Measurements from ENCODE around the gene ULBP3.
"Not testable (repeated sequence)": the region's sequence is repeated elsewhere in the genome, so short reads cannot be mapped to it uniquely, and the experiment has no call there.

Gene ULBP3

DNA sequence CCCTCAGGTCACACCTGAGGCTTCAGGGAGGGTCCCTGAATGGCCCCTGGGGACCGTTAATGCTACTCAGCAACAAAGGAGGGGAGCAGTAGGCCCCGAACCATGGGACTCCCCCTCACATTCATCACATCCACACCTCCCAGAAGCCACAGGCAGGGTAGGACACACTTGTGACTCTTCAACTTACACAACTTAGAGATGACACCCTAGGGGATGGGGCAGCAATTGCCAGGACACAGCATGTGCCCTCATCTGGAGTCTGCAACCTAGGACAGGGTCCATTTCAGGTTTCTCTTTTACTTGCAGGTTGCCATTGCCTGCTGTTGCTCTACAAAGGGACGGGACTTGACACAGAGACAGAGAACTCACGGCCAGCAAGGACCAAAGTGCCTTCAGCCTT lies 770 bp downstream of the ULBP3 start:
- no peak overlapping the region for H3K27ac ChIP-seq

DNA sequence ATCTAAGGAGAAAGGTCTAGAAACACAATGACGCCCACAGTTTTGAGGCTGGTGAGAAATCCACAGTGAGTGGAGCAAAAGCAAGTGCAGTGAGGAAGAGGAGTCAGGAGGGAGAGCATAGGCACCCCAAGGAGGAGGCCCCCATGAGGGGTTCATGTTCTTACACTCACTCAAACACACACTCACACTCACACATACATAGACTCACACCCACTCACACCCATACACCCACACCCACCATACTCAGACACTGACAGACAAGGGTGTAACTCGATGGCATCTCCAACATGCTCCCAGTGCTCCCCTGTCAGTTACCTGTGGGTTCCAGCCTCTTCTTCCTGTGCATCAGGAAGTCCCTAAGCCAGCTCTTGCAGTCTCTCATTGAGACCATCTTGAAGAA lies 3.8 kb downstream of the ULBP3 start:
- peaks cover 63% of the 10 kb centered on the region for H3K27me3 ChIP-seq
- TF ChIP-seq, protein P1, sequence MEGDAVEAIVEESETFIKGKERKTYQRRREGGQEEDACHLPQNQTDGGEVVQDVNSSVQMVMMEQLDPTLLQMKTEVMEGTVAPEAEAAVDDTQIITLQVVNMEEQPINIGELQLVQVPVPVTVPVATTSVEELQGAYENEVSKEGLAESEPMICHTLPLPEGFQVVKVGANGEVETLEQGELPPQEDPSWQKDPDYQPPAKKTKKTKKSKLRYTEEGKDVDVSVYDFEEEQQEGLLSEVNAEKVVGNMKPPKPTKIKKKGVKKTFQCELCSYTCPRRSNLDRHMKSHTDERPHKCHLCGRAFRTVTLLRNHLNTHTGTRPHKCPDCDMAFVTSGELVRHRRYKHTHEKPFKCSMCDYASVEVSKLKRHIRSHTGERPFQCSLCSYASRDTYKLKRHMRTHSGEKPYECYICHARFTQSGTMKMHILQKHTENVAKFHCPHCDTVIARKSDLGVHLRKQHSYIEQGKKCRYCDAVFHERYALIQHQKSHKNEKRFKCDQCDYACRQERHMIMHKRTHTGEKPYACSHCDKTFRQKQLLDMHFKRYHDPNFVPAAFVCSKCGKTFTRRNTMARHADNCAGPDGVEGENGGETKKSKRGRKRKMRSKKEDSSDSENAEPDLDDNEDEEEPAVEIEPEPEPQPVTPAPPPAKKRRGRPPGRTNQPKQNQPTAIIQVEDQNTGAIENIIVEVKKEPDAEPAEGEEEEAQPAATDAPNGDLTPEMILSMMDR (IDR thresholded peaks at IDR 0.05): no peak

More for the DNA sequence above, 770 bp downstream of the ULBP3 start:
- H3K36me3 ChIP-seq: no peaks in the 10 kb centered on the region
- H3K9me3 ChIP-seq: no peaks in the 10 kb centered on the region
- no peak overlapping the region for H3K4me3 ChIP-seq (ENCODE audit: low read depth in 1 of 2, low read length in 1 of 2)
- peaks cover 74% of the 10 kb centered on the region for H3K27me3 ChIP-seq
- H3K4me1 ChIP-seq (ENCODE audit: control insufficient read depth in 1 of 2, insufficient read depth in 1 of 2, low read depth in 1 of 2, low read length in 1 of 2): peaks cover 5 to 11% of the 10 kb centered on the region in 2 experiments
- TF ChIP-seq, protein P1 (IDR thresholded peaks at IDR 0.05): no peak

DNA sequence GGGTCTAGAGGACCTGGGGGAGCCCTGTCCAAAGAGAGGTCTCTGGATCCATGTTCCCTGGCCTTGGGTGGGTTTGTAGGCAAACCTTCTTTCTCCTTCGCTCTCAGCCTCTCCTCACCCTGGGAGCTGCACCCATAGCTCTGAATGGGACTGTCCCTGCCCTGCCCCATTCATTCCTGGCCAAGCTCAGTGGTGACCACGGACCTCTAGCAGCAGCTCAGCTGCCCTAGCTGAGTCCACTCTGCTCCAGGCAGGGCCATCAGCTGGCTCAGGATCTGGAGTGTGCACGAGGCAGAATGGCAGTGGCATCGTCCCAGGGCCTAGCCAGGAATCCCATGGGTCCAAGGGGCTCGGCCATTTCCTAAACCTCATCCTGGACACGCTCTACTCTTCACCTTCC lies 5.3 kb downstream of the ULBP3 start:
- TF ChIP-seq, protein P1 (IDR thresholded peaks at IDR 0.05): no peak
- Histone ChIP-seq H3K27me3 (peaks cover 58% of the 10 kb centered on the region), H3K27ac (no peak overlapping the region), H3K36me3 (no peaks in the 10 kb centered on the region), H3K4me1 (ENCODE audit: control insufficient read depth in 1 of 2, insufficient read depth in 1 of 2, low read depth in 1 of 2, low read length in 1 of 2) (peaks cover 3 to 4% of the 10 kb centered on the region in 2 experiments), H3K4me3 (ENCODE audit: low read depth in 1 of 2, low read length in 1 of 2) (no peak overlapping the region), H3K9me3 (no peaks in the 10 kb centered on the region)

More for the DNA sequence above, 3.8 kb downstream of the ULBP3 start:
- H3K36me3 ChIP-seq: no peaks in the 10 kb centered on the region
- no peak overlapping the region for H3K4me3 ChIP-seq (ENCODE audit: low read depth in 1 of 2, low read length in 1 of 2)
- H3K9me3 ChIP-seq: no peaks in the 10 kb centered on the region
- no peak overlapping the region for H3K27ac ChIP-seq
- peaks cover 5 to 11% of the 10 kb centered on the region in 2 experiments for H3K4me1 ChIP-seq (ENCODE audit: control insufficient read depth in 1 of 2, insufficient read depth in 1 of 2, low read depth in 1 of 2, low read length in 1 of 2)

DNA sequence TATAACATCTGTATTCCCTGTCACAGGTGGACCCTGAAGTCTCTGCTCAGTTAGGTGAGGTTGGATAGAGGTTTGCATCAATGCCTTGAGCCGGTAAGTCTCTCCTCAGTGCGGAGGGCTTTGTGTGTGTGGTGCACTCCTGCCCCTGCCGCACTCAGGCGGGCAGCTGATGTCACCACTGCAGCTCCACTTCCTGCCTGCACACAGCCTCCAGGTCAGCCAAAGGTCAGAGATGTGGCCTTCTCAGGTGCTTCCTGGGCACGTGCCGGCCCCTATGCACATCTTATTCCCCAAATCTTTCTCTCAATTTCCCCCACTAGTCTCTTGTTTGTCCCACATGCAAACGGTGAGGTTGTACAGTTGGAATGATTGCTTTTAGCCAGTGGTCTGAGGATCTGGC lies 8.9 kb downstream of the ULBP3 start:
- not testable (repeated sequence) for H3K4me1 ChIP-seq (ENCODE audit: control insufficient read depth in 1 of 2, insufficient read depth in 1 of 2, low read depth in 1 of 2, low read length in 1 of 2); H3K27ac ChIP-seq; H3K9me3 ChIP-seq; H3K4me3 ChIP-seq (ENCODE audit: low read depth in 1 of 2, low read length in 1 of 2); H3K36me3 ChIP-seq
- H3K27me3 ChIP-seq: peaks cover 36% of the 10 kb centered on the region

DNA sequence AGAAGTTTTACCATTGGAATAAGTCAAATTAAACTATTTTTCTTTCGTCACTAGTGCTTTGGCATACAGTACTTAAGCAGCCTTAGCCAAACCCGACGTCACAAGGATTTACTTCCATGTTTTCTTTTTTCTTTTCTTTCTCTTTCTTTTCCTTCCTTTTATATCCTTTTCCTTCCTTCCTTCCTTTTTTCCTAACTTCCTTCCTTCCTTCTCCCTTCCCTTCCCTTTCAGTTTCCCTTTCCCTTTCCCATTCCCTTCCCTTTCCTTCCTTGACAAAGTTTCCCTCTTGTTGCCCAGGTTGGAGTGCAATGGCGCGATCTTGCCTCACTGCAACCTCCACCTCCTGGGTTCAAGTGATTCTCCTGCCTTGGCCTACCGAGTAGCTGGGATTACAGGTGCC lies 9.9 kb downstream of the ULBP3 start:
- no peaks in the 10 kb centered on the region for H3K4me1 ChIP-seq (ENCODE audit: control insufficient read depth in 1 of 2, insufficient read depth in 1 of 2, low read depth in 1 of 2, low read length in 1 of 2)
- peaks cover 40% of the 10 kb centered on the region for H3K27me3 ChIP-seq
- TF ChIP-seq, protein P1 (IDR thresholded peaks at IDR 0.05): no peak
- no peaks in the 10 kb centered on the region for H3K36me3 ChIP-seq
- no peaks in the 10 kb centered on the region for H3K9me3 ChIP-seq
- H3K27ac ChIP-seq: no peak overlapping the region
- H3K4me3 ChIP-seq (ENCODE audit: low read depth in 1 of 2, low read length in 1 of 2): no peak overlapping the region

DNA sequence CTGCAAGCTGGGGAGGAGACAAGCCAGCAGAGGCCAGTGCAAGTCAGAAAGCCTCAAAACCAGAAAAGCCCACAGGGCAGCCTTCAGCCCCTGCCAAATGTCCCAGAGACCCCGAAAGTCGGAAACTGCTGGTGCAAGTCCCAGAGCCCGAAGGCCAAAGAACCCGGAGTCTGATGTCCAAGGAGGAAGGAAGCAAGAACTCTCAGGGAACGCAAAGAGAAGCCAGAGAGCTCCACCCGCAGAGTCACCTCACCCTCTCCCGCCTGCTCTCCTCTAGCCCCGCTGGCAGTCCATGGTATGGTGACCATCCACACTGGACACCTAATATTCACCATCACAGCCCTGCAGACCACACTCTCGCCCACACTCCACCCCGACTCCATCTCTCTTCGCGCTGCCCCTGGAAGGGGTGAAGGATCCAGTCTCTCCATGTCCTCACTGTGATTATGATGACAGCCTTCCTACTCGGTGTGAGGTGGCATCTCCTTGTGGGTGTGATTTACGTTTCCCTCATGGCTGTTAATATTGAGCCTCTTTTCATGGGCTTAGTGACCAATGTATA lies 10.6 kb downstream of the ULBP3 start:
- no peaks in the 10 kb centered on the region for H3K9me3 ChIP-seq
- H3K36me3 ChIP-seq: no peaks in the 10 kb centered on the region
- H3K4me1 ChIP-seq (ENCODE audit: control insufficient read depth in 1 of 2, insufficient read depth in 1 of 2, low read depth in 1 of 2, low read length in 1 of 2): no peaks in the 10 kb centered on the region
- H3K4me3 ChIP-seq (ENCODE audit: low read depth in 1 of 2, low read length in 1 of 2): no peak overlapping the region
- no peak overlapping the region for H3K27ac ChIP-seq
- peaks cover 46% of the 10 kb centered on the region for H3K27me3 ChIP-seq
- TF ChIP-seq, protein P1 (IDR thresholded peaks at IDR 0.05): no peak

Data from neutrophil (primary cell).